Central memory CD8-positive, alpha-beta T cell (primary cell): ENCODE data around the gene GTF3C6.

Source experiments
- ATAC-seq: fragments of 150-1000 bp; cut with Tn5 transposase; replicated peaks from 2 replicates; pipeline ENCODE4 v1.10.0; 2022; ENCODE audit warnings: mild to moderate bottlenecking, moderate FRiP score, moderate number of reproducible peaks; ENCODE audit not compliant: poor library complexity, severe bottlenecking; ENCODE audit errors: extremely low read depth
- DNase-seq, 2 donors: peaks; one replicate each; pipeline ENCODE4 v3.0.0; 2021; ENCODE audit warnings: low spot score in 2 of 2
- H3K27ac Mint-ChIP-seq: one replicate; pipeline ENCODE4 v1.8.0; 2022; ENCODE audit warnings: low read depth, mild to moderate bottlenecking, moderate library complexity, mixed read lengths
- H3K27me3 Mint-ChIP-seq: one replicate; pipeline ENCODE4 v1.8.0; 2022; ENCODE audit warnings: mixed read lengths
- H3K36me3 Mint-ChIP-seq: one replicate; pipeline ENCODE4 v1.8.0; 2022; ENCODE audit warnings: mild to moderate bottlenecking, moderate library complexity, mixed read lengths; ENCODE audit not compliant: insufficient read depth
- H3K4me1 Mint-ChIP-seq: one replicate; pipeline ENCODE4 v1.8.0; 2022; ENCODE audit warnings: mixed read lengths
- H3K4me3 Mint-ChIP-seq: one replicate; pipeline ENCODE4 v1.8.0; 2022; ENCODE audit warnings: mild to moderate bottlenecking, moderate library complexity, mixed read lengths
- H3K9me3 Mint-ChIP-seq: one replicate; pipeline ENCODE4 v1.8.0; 2022; ENCODE audit warnings: mixed read lengths

The GTF3C6 gene

GRCh38 chr6:110958329-110959192 lies at the start of gene GTF3C6:
GTF3C6 (plus strand) TSS chr6:110958706; CDS start chr6:110958770, 64 bp downstream.
- Mint-ChIP-seq H3K36me3 (peaks cover 31% of the 10 kb centered on the region), H3K4me1 (peaks cover 16% of the 10 kb centered on the region), H3K4me3 (peak within 1 kb of the TSS; percentile 98), H3K27me3 (peaks cover 14% of the 10 kb centered on the region), H3K9me3 (no peaks in the 10 kb centered on the region), H3K27ac (peak within 1 kb of the TSS; percentile 98)
- DNase-seq (peak; percentile 83), ATAC-seq (peak; percentile 99)

- H3K9me3 Mint-ChIP-seq: no peaks in the 10 kb centered on the region
- H3K36me3 Mint-ChIP-seq: peaks cover 2% of the 10 kb centered on the region
- H3K4me3 Mint-ChIP-seq: no peak overlapping the region
- ATAC-seq (no peak), DNase-seq (no peak)
- H3K27ac Mint-ChIP-seq: no peak overlapping the region
- no peaks in the 10 kb centered on the region for H3K27me3 Mint-ChIP-seq
- no peaks in the 10 kb centered on the region for H3K4me1 Mint-ChIP-seq
These were observed 27.7 kb upstream of the GTF3C6 start for GRCh38 chr6:110930781-110931180.

GRCh38 chr6:110933912-110934311 lies 24.6 kb upstream of the GTF3C6 start:
- Mint-ChIP-seq H3K36me3 (peaks cover 2% of the 10 kb centered on the region), H3K9me3 (no peaks in the 10 kb centered on the region), H3K27me3 (no peaks in the 10 kb centered on the region), H3K4me3 (no peak overlapping the region), H3K4me1 (no peaks in the 10 kb centered on the region), H3K27ac (peak overlapping the region; percentile 19)
- no peak for ATAC-seq
- no peak for DNase-seq

- Mint-ChIP-seq H3K27ac (peak overlapping the region; percentile 19), H3K9me3 (no peaks in the 10 kb centered on the region), H3K4me3 (no peak overlapping the region), H3K27me3 (no peaks in the 10 kb centered on the region), H3K36me3 (peaks cover 2% of the 10 kb centered on the region), H3K4me1 (peaks cover 5% of the 10 kb centered on the region)
- ATAC-seq: no peak
- DNase-seq: no peak
These were observed 24.1 kb upstream of the GTF3C6 start for GRCh38 chr6:110934381-110934898.

GRCh38 chr6:110935171-110935570 lies 23.3 kb upstream of the GTF3C6 start:
- H3K27me3 Mint-ChIP-seq: no peaks in the 10 kb centered on the region
- H3K36me3 Mint-ChIP-seq: peaks cover 2% of the 10 kb centered on the region
- H3K4me1 Mint-ChIP-seq: peaks cover 6% of the 10 kb centered on the region
- H3K4me3 Mint-ChIP-seq: no peak overlapping the region
- H3K9me3 Mint-ChIP-seq: no peaks in the 10 kb centered on the region
- no peak overlapping the region for H3K27ac Mint-ChIP-seq
- ATAC-seq (no peak), DNase-seq (no peak)

- no peak overlapping the region for H3K27ac Mint-ChIP-seq
- no peaks in the 10 kb centered on the region for H3K27me3 Mint-ChIP-seq
- H3K4me3 Mint-ChIP-seq: no peak overlapping the region
- ATAC-seq: no peak
- peaks cover 2% of the 10 kb centered on the region for H3K36me3 Mint-ChIP-seq
- no peaks in the 10 kb centered on the region for H3K9me3 Mint-ChIP-seq
- no peak for DNase-seq
- peaks cover 6% of the 10 kb centered on the region for H3K4me1 Mint-ChIP-seq
These were observed 20.3 kb upstream of the GTF3C6 start for GRCh38 chr6:110938171-110938570.

- H3K4me3 Mint-ChIP-seq: no peak overlapping the region
- ATAC-seq: no peak
These were observed 18.9 kb upstream of the GTF3C6 start for GRCh38 chr6:110939429-110940200.

GRCh38 chr6:110944681-110945151 lies 13.8 kb upstream of the GTF3C6 start:
- Mint-ChIP-seq H3K4me3 (no peak overlapping the region), H3K27me3 (no peaks in the 10 kb centered on the region), H3K4me1 (no peaks in the 10 kb centered on the region), H3K36me3 (no peaks in the 10 kb centered on the region), H3K9me3 (no peaks in the 10 kb centered on the region), H3K27ac (peak overlapping the region; percentile 79)
- DNase-seq (no peak), ATAC-seq (peak; percentile 96)

More at GRCh38 chr6:110939429-110940200, 18.9 kb upstream of the GTF3C6 start:
- Mint-ChIP-seq H3K36me3 (no peaks in the 10 kb centered on the region), H3K4me1 (peaks cover 6% of the 10 kb centered on the region), H3K27me3 (no peaks in the 10 kb centered on the region), H3K9me3 (no peaks in the 10 kb centered on the region), H3K27ac (no peak overlapping the region)
- DNase-seq: no peak

- no peak for ATAC-seq
- no peak for DNase-seq
- Mint-ChIP-seq H3K27ac (no peak overlapping the region), H3K27me3 (no peaks in the 10 kb centered on the region), H3K36me3 (no peaks in the 10 kb centered on the region), H3K4me3 (no peak overlapping the region), H3K4me1 (no peaks in the 10 kb centered on the region), H3K9me3 (no peaks in the 10 kb centered on the region)
These were observed 12.0 kb upstream of the GTF3C6 start for GRCh38 chr6:110946498-110946897.

GRCh38 chr6:110949679-110950285 lies 8.7 kb upstream of the GTF3C6 start:
- Mint-ChIP-seq H3K9me3 (no peaks in the 10 kb centered on the region), H3K27ac (no peak overlapping the region), H3K27me3 (peaks cover 14% of the 10 kb centered on the region), H3K4me3 (no peak overlapping the region), H3K36me3 (no peaks in the 10 kb centered on the region), H3K4me1 (no peaks in the 10 kb centered on the region)
- ATAC-seq: no peak
- no peak for DNase-seq

GRCh38 chr6:110950440-110950839 lies 8.1 kb upstream of the GTF3C6 start:
- DNase-seq: no peak
- H3K9me3 Mint-ChIP-seq: no peaks in the 10 kb centered on the region
- no peak overlapping the region for H3K4me3 Mint-ChIP-seq
- H3K4me1 Mint-ChIP-seq: no peaks in the 10 kb centered on the region
- H3K27me3 Mint-ChIP-seq: peaks cover 16% of the 10 kb centered on the region
- no peak for ATAC-seq
- no peak overlapping the region for H3K27ac Mint-ChIP-seq
- H3K36me3 Mint-ChIP-seq: no peaks in the 10 kb centered on the region

GRCh38 chr6:110951008-110951407 lies 7.5 kb upstream of the GTF3C6 start:
- peaks cover 16% of the 10 kb centered on the region for H3K27me3 Mint-ChIP-seq
- H3K36me3 Mint-ChIP-seq: no peaks in the 10 kb centered on the region
- no peak overlapping the region for H3K4me3 Mint-ChIP-seq
- H3K9me3 Mint-ChIP-seq: no peaks in the 10 kb centered on the region
- DNase-seq: no peak
- no peaks in the 10 kb centered on the region for H3K4me1 Mint-ChIP-seq
- no peak for ATAC-seq
- H3K27ac Mint-ChIP-seq: no peak overlapping the region
